Lung (tissue), 12 donors: ENCODE data around the gene CPNE9. TPM values are rescaled to one million over a fixed set of nuclear protein-coding genes. Genes with fewer than 3 reads are reported as not detected.

Source experiments
- ATAC-seq: fragments of 200-7000 bp; cut with Tn5 transposase; one replicate; pipeline ENCODE4 v1.9.1; 2020; ENCODE audit warnings: moderate number of reproducible peaks; ENCODE audit not compliant: insufficient read depth, low FRiP score
- DNase-seq, 3 donors: peaks; one replicate each; pipeline ENCODE4 v3.0.0-alpha.2; 2013 to 2017
- H3K27ac ChIP-seq, 2 donors: one replicate each; pipeline ENCODE4 v1.5.1; 2013; ENCODE audit warnings: mild to moderate bottlenecking in 2 of 2, moderate library complexity in 2 of 2, control low read depth in 1 of 2, inconsistent platforms in 1 of 2, low read depth in 1 of 2, low read length in 1 of 2
- H3K27me3 ChIP-seq, 3 donors: one replicate each; pipeline ENCODE4 v1.5.1; 2013; ENCODE audit warnings: low read length in 2 of 3; ENCODE audit not compliant: control insufficient read depth in 3 of 3, insufficient read depth in 3 of 3
- H3K36me3 ChIP-seq, 4 donors: one replicate each; pipeline ENCODE4 v1.5.1; 2013; ENCODE audit warnings: low read length in 4 of 4, mild to moderate bottlenecking in 1 of 4, moderate library complexity in 1 of 4; ENCODE audit not compliant: control insufficient read depth in 4 of 4, insufficient read depth in 4 of 4
- H3K4me1 ChIP-seq, 5 donors: one replicate each; pipeline ENCODE4 v1.5.1; 2013; ENCODE audit warnings: low read length in 5 of 5, mild to moderate bottlenecking in 2 of 5, moderate library complexity in 1 of 5; ENCODE audit not compliant: control insufficient read depth in 5 of 5, insufficient read depth in 5 of 5
- H3K4me3 ChIP-seq: one replicate; pipeline ENCODE4 v1.5.1; 2013; ENCODE audit warnings: mild to moderate bottlenecking, control low read depth, moderate library complexity
- H3K9ac ChIP-seq, 2 donors: one replicate each; pipeline ENCODE4 v1.5.1; 2013; ENCODE audit warnings: low read length in 2 of 2, control low read depth in 1 of 2; ENCODE audit not compliant: insufficient read depth in 1 of 2
- H3K9me3 ChIP-seq, 4 donors: one replicate each; pipeline ENCODE4 v1.5.1; 2013; ENCODE audit warnings: low read length in 3 of 4, mild to moderate bottlenecking in 1 of 4, moderate library complexity in 1 of 4; ENCODE audit not compliant: control insufficient read depth in 4 of 4, insufficient read depth in 3 of 4
- CTCF ChIP-seq: IDR thresholded peaks from 2 replicates; pipeline ENCODE4 v1.5.1; 2012; ENCODE audit warnings: mild to moderate bottlenecking; ENCODE audit errors: control extremely low read depth, extremely low read depth
- WGBS, 2 donors: extraction: QIAGEN DNeasy Blood & Tissue Kit; methylation state at CpG; one replicate each; pipeline ENCODE4 v1.1.7; 2013; 5-methylcytosine and 5-hydroxymethylcytosine counted together
- polyA plus RNA-seq, 2 donors: library from polyadenylated mRNA; stranded (reverse); fragments of 200-250 nt; gene quantifications; one replicate each; pipeline ENCODE4 v1.2.1, GENCODE V29; 2013
- total RNA-seq, 2 donors: library from RNA; depleted of rRNA in 1 of 2; stranded (reverse); fragments of >200 nt in 1 of 2; gene quantifications; one replicate each; pipeline ENCODE4 v1.2.1, GENCODE V29; 2014 to 2021
- donor health status: control.
- donor health status: control.
- donor health status: Bipolar disorder and iron deficiency.
- donor health status: healthy.
- donor health status: DM: yes; HTN: yes; CAD: no.

Gene CPNE9
- total and polyA plus RNA-seq, 4 donors, result 0.11 to 0.34 (median 0.16) TPM; not detected in 1

- no peak for TF ChIP-seq CTCF
- Histone ChIP-seq H3K9ac (no peak overlapping the region), H3K36me3 (peaks cover 57 to 83% (median 74%) of the 10 kb centered on the region in 4 donors), H3K4me1 (peaks cover 0 to 3% (median 0%) of the 10 kb centered on the region in 5 donors), H3K27ac (no peak overlapping the region), H3K4me3 (no peak overlapping the region), H3K9me3 (no peaks in the 10 kb centered on the region), H3K27me3 (no peaks in the 10 kb centered on the region)
- no peak for ATAC-seq
- WGBS, 2 donors, result 95 to 98% methylated on average over 18 of the region's 18 CpGs
- DNase-seq, result no peak
Measured at GRCh38 chr3:9743548-9743947, 39.9 kb downstream of the CPNE9 start.

- DNase-seq (no peak), ATAC-seq (no peak)
- Histone ChIP-seq H3K9me3 (no peaks in the 10 kb centered on the region), H3K27me3 (no peaks in the 10 kb centered on the region), H3K4me3 (no peak overlapping the region), H3K27ac (no peak overlapping the region), H3K4me1 (peaks cover 0 to 10% (median 0%) of the 10 kb centered on the region in 5 donors), H3K36me3 (peaks cover 57 to 78% (median 69%) of the 10 kb centered on the region in 4 donors), H3K9ac (no peak overlapping the region)
- 96 to 97% methylated on average over 13 of the region's 13 CpGs for WGBS, 2 donors
- TF ChIP-seq CTCF, result no peak
Measured at GRCh38 chr3:9744162-9744561, 40.5 kb downstream of the CPNE9 start.

GRCh38 chr3:9745521-9745920 is 41.9 kb downstream of the CPNE9 start:
- no peak for DNase-seq
- Histone ChIP-seq H3K9ac (no peak overlapping the region), H3K9me3 (no peaks in the 10 kb centered on the region), H3K36me3 (peaks cover 54 to 67% (median 59%) of the 10 kb centered on the region in 4 donors), H3K4me1 (peaks cover 0 to 14% (median under 1%) of the 10 kb centered on the region in 5 donors), H3K27ac (no peak overlapping the region), H3K4me3 (no peak overlapping the region), H3K27me3 (no peaks in the 10 kb centered on the region)
- no peak for TF ChIP-seq CTCF
- no peak for ATAC-seq
- WGBS, 2 donors, result 93 to 94% methylated on average over 12 of the region's 12 CpGs

GRCh38 chr3:9746330-9746729 is 42.7 kb downstream of the CPNE9 start:
- no peak for ATAC-seq

More at GRCh38 chr3:9746330-9746729, 42.7 kb downstream of the CPNE9 start:
- peaks cover 0 to 23% (median 6%) of the 10 kb centered on the region in 5 donors for H3K4me1 ChIP-seq
- TF ChIP-seq CTCF, result no peak
- H3K27ac ChIP-seq, result no peak overlapping the region
- H3K36me3 ChIP-seq, result peaks cover 49 to 61% (median 54%) of the 10 kb centered on the region in 4 donors
- no peak for DNase-seq
- H3K9me3 ChIP-seq, result no peaks in the 10 kb centered on the region
- WGBS, 2 donors, result 79 to 88% methylated on average over 5 of the region's 5 CpGs
- H3K27me3 ChIP-seq, result no peaks in the 10 kb centered on the region
- H3K9ac ChIP-seq, result no peak overlapping the region
- no peak overlapping the region for H3K4me3 ChIP-seq
